Stimulated activated CD8-positive, alpha-beta memory T cell treated with anti-CD3 and anti-CD28 coated beads, Interleukin-15, amount 100 ng/mL, for 1 hour (primary cell): ENCODE results near the gene COX6A1.
"Not testable (repeated sequence)": the region's sequence is repeated elsewhere in the genome, so short reads cannot be mapped to it uniquely, and the experiment has no call there.

Source experiments
- DNase-seq: peaks from one replicate; pipeline ENCODE4 v3.0.0-alpha.2; 2020; ENCODE audit warnings: low read depth

COX6A1 gene

GRCh38 chr12:120468325-120468820 lies 30.5 kb downstream of the COX6A1 start:
- DNase-seq = no peak

GRCh38 chr12:120468821-120469449 lies 31.0 kb downstream of the COX6A1 start:
- no peak for DNase-seq

GRCh38 chr12:120469450-120470149 lies 31.7 kb downstream of the COX6A1 start, which contains the start of gene SRSF9:
Gene SRSF9 (minus strand): TSS chr12:120469748. CDS start chr12:120469609, 139 bp downstream.
- peak; percentile 93 for DNase-seq

- DNase-seq = no peak
These were observed 32.4 kb downstream of the COX6A1 start for GRCh38 chr12:120470150-120470784.

GRCh38 chr12:120472521-120472920 lies 34.6 kb downstream of the COX6A1 start:
- DNase-seq = no peak

- no peak for DNase-seq
These were observed 36.1 kb downstream of the COX6A1 start for GRCh38 chr12:120473807-120474615.

GRCh38 chr12:120474616-120474960 lies 36.7 kb downstream of the COX6A1 start:
- DNase-seq = no peak

GRCh38 chr12:120475643-120476042 lies 37.7 kb downstream of the COX6A1 start:
- no peak for DNase-seq

- DNase-seq = no peak
These were observed 41.5 kb downstream of the COX6A1 start for GRCh38 chr12:120479458-120479857.

GRCh38 chr12:120480211-120480610 lies 42.3 kb downstream of the COX6A1 start:
- DNase-seq = no peak

GRCh38 chr12:120481022-120481767 lies 43.3 kb downstream of the COX6A1 start:
- DNase-seq = no peak

- no peak for DNase-seq
These were observed 45.7 kb downstream of the COX6A1 start for GRCh38 chr12:120483621-120484020.

GRCh38 chr12:120485961-120486881 lies 48.3 kb downstream of the COX6A1 start:
- no peak for DNase-seq

- DNase-seq = not testable (repeated sequence)
These were observed 49.6 kb downstream of the COX6A1 start for GRCh38 chr12:120487552-120487951.

GRCh38 chr12:120488057-120488640 lies 50.2 kb downstream of the COX6A1 start:
- no peak for DNase-seq

- DNase-seq = no peak
These were observed 51.1 kb downstream of the COX6A1 start for GRCh38 chr12:120489018-120489417.

GRCh38 chr12:120490325-120490724 lies 52.4 kb downstream of the COX6A1 start:
- DNase-seq = no peak
